Measurements from ENCODE around the gene CDS1.
"Not testable (repeated sequence)": the region's sequence is repeated elsewhere in the genome, so short reads cannot be mapped to it uniquely, and the experiment has no call there.

CDS1 gene

GRCh38 chr4:84582988-84583875, at the start of gene CDS1:
CDS1 (plus strand) TSS chr4:84583127; CDS start chr4:84583402, 275 bp downstream.
- DNase-seq, result peak; percentile 12 to 28

GRCh38 chr4:84535901-84536300, 47.0 kb upstream of the CDS1 start:
- DNase-seq, result no peak

GRCh38 chr4:84545093-84545492, 37.8 kb upstream of the CDS1 start:
- no peak for DNase-seq

GRCh38 chr4:84547211-84547610, 35.7 kb upstream of the CDS1 start:
- no peak for DNase-seq

GRCh38 chr4:84549191-84549590, 33.7 kb upstream of the CDS1 start:
- not testable (repeated sequence) for DNase-seq

GRCh38 chr4:84562156-84562555, 20.8 kb upstream of the CDS1 start:
- DNase-seq, result no peak

- no peak for DNase-seq
Measured at GRCh38 chr4:84563002-84563401, 19.9 kb upstream of the CDS1 start.

GRCh38 chr4:84565951-84566350, 17.0 kb upstream of the CDS1 start:
- DNase-seq, result no peak

- no peak for DNase-seq
Measured at GRCh38 chr4:84568496-84568895, 14.4 kb upstream of the CDS1 start.

GRCh38 chr4:84569009-84569408, 13.9 kb upstream of the CDS1 start:
- DNase-seq, result no peak

GRCh38 chr4:84573385-84574068, 9.4 kb upstream of the CDS1 start:
- DNase-seq, result no peak

GRCh38 chr4:84574069-84574720, 8.7 kb upstream of the CDS1 start:
- no peak for DNase-seq

GRCh38 chr4:84578540-84579402, 4.2 kb upstream of the CDS1 start:
- DNase-seq, result peak; percentile 0 to 15

- DNase-seq, result no peak
Measured at GRCh38 chr4:84579403-84579776, 3.5 kb upstream of the CDS1 start.

GRCh38 chr4:84582302-84582987, 482 bp upstream of the CDS1 start:
- DNase-seq, result peak; percentile 44 to 68

- no peak for DNase-seq
Measured at GRCh38 chr4:84583876-84584380, 1.0 kb downstream of the CDS1 start.

GRCh38 chr4:84585251-84585650, 2.3 kb downstream of the CDS1 start:
- no peak for DNase-seq

GRCh38 chr4:84594724-84595123, 11.8 kb downstream of the CDS1 start:
- DNase-seq, result no peak

- peak in 1 of 2 experiments; percentile 2 for DNase-seq
Measured at GRCh38 chr4:84596826-84597225, 13.9 kb downstream of the CDS1 start.

- DNase-seq, result no peak
Measured at GRCh38 chr4:84597450-84597849, 14.5 kb downstream of the CDS1 start.

GRCh38 chr4:84606645-84607044, 23.7 kb downstream of the CDS1 start:
- DNase-seq, result no peak

- DNase-seq, result no peak
Measured at GRCh38 chr4:84611531-84611930, 28.6 kb downstream of the CDS1 start.
